ENCODE measurements around the gene HS6ST2.

DNA sequence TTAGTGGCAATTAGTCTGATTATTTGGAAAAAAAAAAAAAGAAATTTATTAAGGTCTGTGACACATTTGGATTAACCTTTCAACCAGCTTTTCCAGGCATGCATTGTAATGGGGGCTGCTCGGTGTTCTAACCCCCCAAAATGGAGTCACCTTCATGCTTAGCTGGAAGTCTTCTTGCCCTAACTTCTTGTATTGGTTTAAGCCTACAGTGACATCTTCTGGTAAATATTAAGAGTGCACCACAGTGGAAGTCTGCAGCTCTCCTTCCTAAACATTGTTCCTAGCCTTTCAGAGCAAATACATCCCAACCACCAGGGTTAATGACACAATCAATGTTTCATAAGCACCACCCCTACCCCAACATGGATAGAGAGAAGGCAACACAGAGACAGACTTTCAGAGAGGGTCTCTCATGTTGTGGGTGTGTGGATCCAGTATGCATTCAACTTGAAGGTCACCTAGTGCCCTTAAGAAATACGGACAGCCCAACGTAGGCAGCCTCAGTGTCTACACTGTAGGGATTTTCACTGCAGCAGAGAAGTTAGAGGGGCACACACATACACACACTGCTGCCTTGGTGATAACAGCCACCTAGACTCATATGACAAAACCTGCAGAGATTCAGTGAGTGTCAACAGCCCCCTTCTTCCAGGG, 326.7 kb downstream of the HS6ST2 start:
- TF ChIP-seq, protein P1, sequence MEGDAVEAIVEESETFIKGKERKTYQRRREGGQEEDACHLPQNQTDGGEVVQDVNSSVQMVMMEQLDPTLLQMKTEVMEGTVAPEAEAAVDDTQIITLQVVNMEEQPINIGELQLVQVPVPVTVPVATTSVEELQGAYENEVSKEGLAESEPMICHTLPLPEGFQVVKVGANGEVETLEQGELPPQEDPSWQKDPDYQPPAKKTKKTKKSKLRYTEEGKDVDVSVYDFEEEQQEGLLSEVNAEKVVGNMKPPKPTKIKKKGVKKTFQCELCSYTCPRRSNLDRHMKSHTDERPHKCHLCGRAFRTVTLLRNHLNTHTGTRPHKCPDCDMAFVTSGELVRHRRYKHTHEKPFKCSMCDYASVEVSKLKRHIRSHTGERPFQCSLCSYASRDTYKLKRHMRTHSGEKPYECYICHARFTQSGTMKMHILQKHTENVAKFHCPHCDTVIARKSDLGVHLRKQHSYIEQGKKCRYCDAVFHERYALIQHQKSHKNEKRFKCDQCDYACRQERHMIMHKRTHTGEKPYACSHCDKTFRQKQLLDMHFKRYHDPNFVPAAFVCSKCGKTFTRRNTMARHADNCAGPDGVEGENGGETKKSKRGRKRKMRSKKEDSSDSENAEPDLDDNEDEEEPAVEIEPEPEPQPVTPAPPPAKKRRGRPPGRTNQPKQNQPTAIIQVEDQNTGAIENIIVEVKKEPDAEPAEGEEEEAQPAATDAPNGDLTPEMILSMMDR (IDR thresholded peaks at IDR 0.05): peak; percentile 31 to 54 (median 37)
- TF ChIP-seq POLR2A (IDR thresholded peaks at IDR 0.05) (no peak), POLR2AphosphoS5 (IDR thresholded peaks at IDR 0.05) (no peak), EP300 (IDR thresholded peaks at IDR 0.05; ENCODE audit: low read depth) (no peak)
